ENCODE measurements around the gene IMPG2. TPM values are rescaled to one million over a fixed set of nuclear protein-coding genes. Genes with fewer than 3 reads are reported as not detected.

Gene IMPG2
- polyA plus RNA-seq, 1 donor (not counting 4 experiments of a cell fraction or from before 2014, with no cell fraction given): 0.16 TPM

DNA sequence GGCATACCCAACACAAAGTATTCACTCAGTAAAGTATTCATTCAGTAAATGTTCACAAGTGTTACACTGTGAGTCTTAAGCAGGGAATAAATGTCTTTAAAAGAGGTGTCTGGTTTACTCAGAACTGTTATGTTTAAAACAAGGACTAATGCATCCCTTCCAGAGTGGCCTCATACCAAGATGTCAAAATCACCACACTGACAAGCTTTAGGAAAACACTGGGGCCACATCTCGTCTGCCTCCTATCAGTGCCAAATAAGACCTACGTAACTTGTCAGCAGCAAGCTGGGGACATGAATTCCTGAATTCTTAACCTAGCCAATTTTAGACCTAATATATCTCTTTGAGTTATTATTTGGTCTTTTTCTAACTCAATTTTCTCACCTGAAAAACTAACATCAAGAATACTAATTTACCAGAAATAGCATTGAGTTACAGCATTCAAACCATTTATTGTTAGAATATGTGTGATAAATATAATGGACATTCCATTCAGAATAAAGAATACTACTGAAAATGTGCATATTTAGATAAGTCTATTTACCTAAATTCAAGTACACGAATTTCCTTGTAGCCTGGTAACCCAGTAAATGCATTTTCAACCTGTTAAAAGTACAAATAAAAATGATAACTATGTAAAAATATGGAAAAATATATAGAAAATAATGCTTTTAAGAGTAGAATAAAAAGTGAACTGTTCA lies 51.3 kb downstream of the IMPG2 start:
- Histone ChIP-seq H3K27ac (ENCODE audit: control insufficient read depth, insufficient read depth, low read length) (no peak overlapping the region), H3K4me1 (ENCODE audit: control insufficient read depth, extremely low read depth, insufficient read depth, low read length) (no peaks in the 10 kb centered on the region), H3K9me1 (ENCODE audit: control insufficient read depth, extremely low read depth, insufficient read depth, low read length) (no peaks in the 10 kb centered on the region), H3K4me2 (ENCODE audit: control insufficient read depth, extremely low read depth, insufficient read depth, low read depth, low read length) (no peak overlapping the region), H3K9me3 (ENCODE audit: control insufficient read depth, low read depth, low read length) (no peaks in the 10 kb centered on the region), H3K4me3 (ENCODE audit: control insufficient read depth in 2 of 3, extremely low read depth in 1 of 3, insufficient read depth in 2 of 3, low read depth in 1 of 3, low read length in 3 of 3) (no peak overlapping the region), H4K20me1 (ENCODE audit: control insufficient read depth, extremely low read depth, insufficient read depth, low read length) (no peaks in the 10 kb centered on the region), H3K36me3 (ENCODE audit: control insufficient read depth in 2 of 2, extremely low read depth in 1 of 2, insufficient read depth in 2 of 2, low read length in 2 of 2) (no peaks in the 10 kb centered on the region), H2AFZ (ENCODE audit: control insufficient read depth, low read length) (no peak overlapping the region), H3K9ac (ENCODE audit: control insufficient read depth, extremely low read depth, insufficient read depth, low read length) (no peak overlapping the region), H3K79me2 (ENCODE audit: control insufficient read depth, insufficient read depth, low read length) (no peaks in the 10 kb centered on the region), H3K27me3 (ENCODE audit: control insufficient read depth, extremely low read depth, insufficient read depth, low read length) (no peaks in the 10 kb centered on the region)
- dilution Hi-C loops (cut with MboI; ENCODE audit: extremely low pct_ligation_motif_present, low sequenced_read_pairs): no loop called here
- TF ChIP-seq EZH2 (IDR thresholded peaks at IDR 0.05; ENCODE audit: low read length): no peak
- TF ChIP-seq, protein P1, sequence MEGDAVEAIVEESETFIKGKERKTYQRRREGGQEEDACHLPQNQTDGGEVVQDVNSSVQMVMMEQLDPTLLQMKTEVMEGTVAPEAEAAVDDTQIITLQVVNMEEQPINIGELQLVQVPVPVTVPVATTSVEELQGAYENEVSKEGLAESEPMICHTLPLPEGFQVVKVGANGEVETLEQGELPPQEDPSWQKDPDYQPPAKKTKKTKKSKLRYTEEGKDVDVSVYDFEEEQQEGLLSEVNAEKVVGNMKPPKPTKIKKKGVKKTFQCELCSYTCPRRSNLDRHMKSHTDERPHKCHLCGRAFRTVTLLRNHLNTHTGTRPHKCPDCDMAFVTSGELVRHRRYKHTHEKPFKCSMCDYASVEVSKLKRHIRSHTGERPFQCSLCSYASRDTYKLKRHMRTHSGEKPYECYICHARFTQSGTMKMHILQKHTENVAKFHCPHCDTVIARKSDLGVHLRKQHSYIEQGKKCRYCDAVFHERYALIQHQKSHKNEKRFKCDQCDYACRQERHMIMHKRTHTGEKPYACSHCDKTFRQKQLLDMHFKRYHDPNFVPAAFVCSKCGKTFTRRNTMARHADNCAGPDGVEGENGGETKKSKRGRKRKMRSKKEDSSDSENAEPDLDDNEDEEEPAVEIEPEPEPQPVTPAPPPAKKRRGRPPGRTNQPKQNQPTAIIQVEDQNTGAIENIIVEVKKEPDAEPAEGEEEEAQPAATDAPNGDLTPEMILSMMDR (optimal IDR thresholded peaks at IDR 0.05 in 1 of 3, IDR thresholded peaks at IDR 0.05 in 1 of 3, conservative IDR thresholded peaks at IDR 0.05 in 1 of 3; ENCODE audit: extremely low read depth in 1 of 3, insufficient read depth in 2 of 3, low read length in 3 of 3): no peak
- FAIRE-seq (no peak), DNase-seq (ENCODE audit: low read depth, low spot score) (no peak)

DNA sequence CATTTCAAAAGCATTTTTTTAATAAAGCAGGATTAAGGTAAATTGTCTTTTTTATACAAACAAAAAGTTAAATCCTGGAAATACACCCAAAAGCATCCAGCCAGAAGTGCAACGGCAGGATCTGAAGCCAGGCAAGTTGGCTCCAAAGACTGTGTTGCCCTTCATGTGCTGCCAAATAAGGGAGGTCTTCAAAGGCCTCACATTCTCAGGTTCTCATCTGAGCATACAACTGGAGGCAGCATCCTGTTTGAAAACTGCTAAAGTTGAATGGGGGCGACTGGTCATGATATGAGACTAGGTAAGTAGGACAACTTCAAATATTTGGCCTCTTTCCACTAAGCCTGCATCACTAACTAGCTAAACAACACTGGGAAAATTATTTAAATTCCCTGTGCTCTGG lies 52.2 kb downstream of the IMPG2 start:
- Histone ChIP-seq H3K4me1 (ENCODE audit: control insufficient read depth, extremely low read depth, insufficient read depth, low read length) (no peaks in the 10 kb centered on the region), H3K36me3 (ENCODE audit: control insufficient read depth in 2 of 2, extremely low read depth in 1 of 2, insufficient read depth in 2 of 2, low read length in 2 of 2) (no peaks in the 10 kb centered on the region), H3K9me1 (ENCODE audit: control insufficient read depth, extremely low read depth, insufficient read depth, low read length) (no peaks in the 10 kb centered on the region), H3K9me3 (ENCODE audit: control insufficient read depth, low read depth, low read length) (no peaks in the 10 kb centered on the region), H2AFZ (ENCODE audit: control insufficient read depth, low read length) (no peak overlapping the region), H3K27ac (ENCODE audit: control insufficient read depth, insufficient read depth, low read length) (no peak overlapping the region), H3K27me3 (ENCODE audit: control insufficient read depth, extremely low read depth, insufficient read depth, low read length) (no peaks in the 10 kb centered on the region), H4K20me1 (ENCODE audit: control insufficient read depth, extremely low read depth, insufficient read depth, low read length) (no peaks in the 10 kb centered on the region), H3K4me3 (ENCODE audit: control insufficient read depth in 2 of 3, extremely low read depth in 1 of 3, insufficient read depth in 2 of 3, low read depth in 1 of 3, low read length in 3 of 3) (no peak overlapping the region), H3K9ac (ENCODE audit: control insufficient read depth, extremely low read depth, insufficient read depth, low read length) (no peak overlapping the region), H3K79me2 (ENCODE audit: control insufficient read depth, insufficient read depth, low read length) (no peaks in the 10 kb centered on the region), H3K4me2 (ENCODE audit: control insufficient read depth, extremely low read depth, insufficient read depth, low read depth, low read length) (no peak overlapping the region)
- dilution Hi-C loops (cut with MboI; ENCODE audit: extremely low pct_ligation_motif_present, low sequenced_read_pairs): no loop called here
- DNase-seq (ENCODE audit: low read depth, low spot score) (no peak), FAIRE-seq (no peak)
- TF ChIP-seq, protein P1 (optimal IDR thresholded peaks at IDR 0.05 in 1 of 3, IDR thresholded peaks at IDR 0.05 in 1 of 3, conservative IDR thresholded peaks at IDR 0.05 in 1 of 3; ENCODE audit: extremely low read depth in 1 of 3, insufficient read depth in 2 of 3, low read length in 3 of 3): no peak
- TF ChIP-seq EZH2 (IDR thresholded peaks at IDR 0.05; ENCODE audit: low read length): no peak
